RWPE1 (cell line): ENCODE data around the gene KMT5B.

Source experiments
- CTCF ChIA-PET: fragments of 350-600 bp; sonication (Branson Sonifier 250); formaldehyde crosslinking; extraction: SDS; loops from one replicate; lab custom pipeline; 2021; lab: Yijun Ruan, JAX
- POLR2A ChIA-PET: fragments of 400-600 bp; formaldehyde crosslinking; extraction: SDS; loops from one replicate; lab custom pipeline; 2020; ENCODE audit warnings: antibody characterized with exemption; ENCODE audit not compliant: low non-redundant PET; lab: Yijun Ruan, JAX
- DNase-seq: peaks from one replicate; pipeline ENCODE4 v3.0.0; 2012; ENCODE audit warnings: low spot score
- H3K27ac ChIP-seq: fragments of 450-650 bp; 2 replicates; pipeline ENCODE4 v1.5.1; 2017
- TF ChIP-seq, protein P1 (sequence below): fragments of 450-650 bp; conservative IDR thresholded peaks from 2 replicates; pipeline ENCODE4 v1.5.1; 2017; ENCODE audit warnings: low read depth, mild to moderate bottlenecking

Gene KMT5B

DNA sequence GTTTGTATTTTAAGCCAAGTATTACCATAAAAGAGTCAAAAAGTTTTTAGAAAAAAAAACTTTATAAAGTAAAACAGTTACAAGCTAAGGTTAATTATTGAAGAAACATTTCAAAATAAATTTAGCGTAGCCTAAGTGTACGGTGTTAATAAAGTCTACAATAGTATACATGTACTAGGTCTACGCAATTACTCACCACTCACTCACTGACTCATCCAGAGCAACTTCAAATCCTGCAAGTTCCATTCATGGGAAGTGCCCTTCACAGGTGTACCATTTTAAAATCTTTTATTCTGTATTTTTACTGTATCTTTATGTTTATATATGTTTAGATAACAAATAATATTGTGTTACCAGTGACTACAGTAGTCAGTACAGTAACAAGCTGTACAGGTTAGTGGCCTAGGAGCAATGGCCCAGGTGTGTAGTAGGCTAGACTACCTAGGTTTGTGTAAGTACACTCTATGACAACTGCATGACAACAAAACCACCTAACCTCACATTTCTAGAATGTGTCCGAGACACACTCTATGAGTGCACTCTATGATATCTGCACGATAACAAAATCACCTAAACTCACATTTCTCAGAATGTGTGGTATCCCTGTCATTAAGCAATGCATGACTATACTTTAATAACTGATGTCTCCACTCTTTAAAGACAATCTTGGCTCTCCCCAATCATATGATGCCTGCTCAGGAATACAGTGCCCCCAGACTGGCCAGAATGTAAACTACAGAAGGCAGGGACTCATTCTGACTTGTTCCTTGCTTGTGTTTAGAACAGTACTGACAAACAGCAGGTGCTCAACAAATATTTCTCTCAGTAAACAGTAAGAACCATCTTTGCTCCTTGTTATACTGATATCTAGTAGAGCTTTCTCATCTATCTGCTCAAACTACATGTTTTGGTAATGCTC is 21.2 kb downstream of the KMT5B start:
- POLR2A ChIA-PET, result no interaction called here
- no peak for DNase-seq
- TF ChIP-seq, protein P1, sequence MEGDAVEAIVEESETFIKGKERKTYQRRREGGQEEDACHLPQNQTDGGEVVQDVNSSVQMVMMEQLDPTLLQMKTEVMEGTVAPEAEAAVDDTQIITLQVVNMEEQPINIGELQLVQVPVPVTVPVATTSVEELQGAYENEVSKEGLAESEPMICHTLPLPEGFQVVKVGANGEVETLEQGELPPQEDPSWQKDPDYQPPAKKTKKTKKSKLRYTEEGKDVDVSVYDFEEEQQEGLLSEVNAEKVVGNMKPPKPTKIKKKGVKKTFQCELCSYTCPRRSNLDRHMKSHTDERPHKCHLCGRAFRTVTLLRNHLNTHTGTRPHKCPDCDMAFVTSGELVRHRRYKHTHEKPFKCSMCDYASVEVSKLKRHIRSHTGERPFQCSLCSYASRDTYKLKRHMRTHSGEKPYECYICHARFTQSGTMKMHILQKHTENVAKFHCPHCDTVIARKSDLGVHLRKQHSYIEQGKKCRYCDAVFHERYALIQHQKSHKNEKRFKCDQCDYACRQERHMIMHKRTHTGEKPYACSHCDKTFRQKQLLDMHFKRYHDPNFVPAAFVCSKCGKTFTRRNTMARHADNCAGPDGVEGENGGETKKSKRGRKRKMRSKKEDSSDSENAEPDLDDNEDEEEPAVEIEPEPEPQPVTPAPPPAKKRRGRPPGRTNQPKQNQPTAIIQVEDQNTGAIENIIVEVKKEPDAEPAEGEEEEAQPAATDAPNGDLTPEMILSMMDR, result no peak
- CTCF ChIA-PET, result interaction anchor here (0.6 kb wide), 1 partner anchor 27 kb away, joined by 3 read pairs; no protein-coding TSS in a partner anchor
- no peak overlapping the region for H3K27ac ChIP-seq

DNA sequence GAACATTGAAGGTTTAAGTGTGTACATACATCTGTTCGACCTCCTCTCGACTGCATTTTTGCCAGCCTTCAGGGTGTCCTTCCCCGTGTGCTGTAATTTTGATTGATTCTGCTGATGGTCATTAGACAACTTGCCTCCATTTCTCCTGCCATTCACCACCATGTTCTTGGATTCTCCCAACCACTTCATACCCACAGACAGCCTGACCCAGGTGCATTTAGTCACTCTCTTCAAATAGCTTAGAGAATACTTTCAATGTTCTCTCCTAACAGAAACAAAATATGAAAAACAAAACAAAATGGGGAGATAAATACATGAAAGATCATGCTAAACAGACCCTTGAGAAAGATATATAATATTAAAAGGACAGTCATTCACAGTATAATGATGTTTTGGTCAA is 23.2 kb downstream of the KMT5B start:
- no peak overlapping the region for H3K27ac ChIP-seq
- TF ChIP-seq, protein P1, result no peak
- ChIA-PET POLR2A (no interaction called here), CTCF (no interaction called here)
- DNase-seq, result no peak

DNA sequence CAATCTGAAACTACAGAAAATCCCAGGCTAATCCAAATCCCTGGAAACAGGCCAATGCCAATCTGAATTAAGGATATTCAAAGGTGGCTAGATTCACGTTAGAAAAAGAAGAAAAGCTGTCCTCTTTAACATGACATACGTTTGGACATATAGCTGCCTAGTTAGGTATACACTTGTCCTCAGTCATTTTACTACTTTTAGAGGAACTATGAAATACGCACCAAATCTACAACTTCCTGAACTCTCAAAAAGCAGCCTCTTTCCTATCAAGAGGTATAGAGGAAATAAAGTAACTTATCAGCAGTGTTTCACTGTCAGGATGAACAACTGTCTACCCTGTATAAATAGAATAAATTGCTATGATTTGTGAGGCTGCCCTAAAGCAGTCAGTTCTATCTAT is 24.0 kb downstream of the KMT5B start:
- TF ChIP-seq, protein P1, result no peak
- ChIA-PET CTCF (interaction anchor here (0.6 to 1.6 kb wide), 3 partner anchors 11 to 200 kb away, joined by 3 to 6 read pairs (median 6); no protein-coding TSS in a partner anchor), POLR2A (no interaction called here)
- H3K27ac ChIP-seq, result no peak overlapping the region
- DNase-seq, result no peak

DNA sequence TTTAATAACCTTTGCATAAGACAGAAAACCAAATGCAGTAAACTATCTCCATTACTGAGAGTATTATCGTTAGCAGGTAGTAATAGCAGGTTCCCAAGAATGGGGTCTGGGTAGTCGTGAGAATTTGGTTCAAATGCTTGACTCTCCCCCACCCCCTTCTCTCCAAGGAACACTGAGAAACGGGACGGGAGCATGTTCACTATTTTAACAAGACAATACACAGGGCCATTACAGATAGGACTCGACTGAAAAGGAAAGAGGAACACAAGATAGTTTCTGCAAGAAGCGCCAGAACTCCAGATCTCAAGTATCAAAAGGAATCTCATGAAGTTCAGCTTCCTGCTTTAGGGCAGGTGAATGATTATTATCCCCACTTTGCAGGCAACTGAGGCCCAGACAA is 27.0 kb downstream of the KMT5B start:
- ChIA-PET POLR2A (no interaction called here), CTCF (interaction anchor here (0.7 kb wide), 1 partner anchor 230 kb away, joined by 3 read pairs; no protein-coding TSS in a partner anchor)
- TF ChIP-seq, protein P1, result no peak
- H3K27ac ChIP-seq, result no peak overlapping the region
- no peak for DNase-seq

DNA sequence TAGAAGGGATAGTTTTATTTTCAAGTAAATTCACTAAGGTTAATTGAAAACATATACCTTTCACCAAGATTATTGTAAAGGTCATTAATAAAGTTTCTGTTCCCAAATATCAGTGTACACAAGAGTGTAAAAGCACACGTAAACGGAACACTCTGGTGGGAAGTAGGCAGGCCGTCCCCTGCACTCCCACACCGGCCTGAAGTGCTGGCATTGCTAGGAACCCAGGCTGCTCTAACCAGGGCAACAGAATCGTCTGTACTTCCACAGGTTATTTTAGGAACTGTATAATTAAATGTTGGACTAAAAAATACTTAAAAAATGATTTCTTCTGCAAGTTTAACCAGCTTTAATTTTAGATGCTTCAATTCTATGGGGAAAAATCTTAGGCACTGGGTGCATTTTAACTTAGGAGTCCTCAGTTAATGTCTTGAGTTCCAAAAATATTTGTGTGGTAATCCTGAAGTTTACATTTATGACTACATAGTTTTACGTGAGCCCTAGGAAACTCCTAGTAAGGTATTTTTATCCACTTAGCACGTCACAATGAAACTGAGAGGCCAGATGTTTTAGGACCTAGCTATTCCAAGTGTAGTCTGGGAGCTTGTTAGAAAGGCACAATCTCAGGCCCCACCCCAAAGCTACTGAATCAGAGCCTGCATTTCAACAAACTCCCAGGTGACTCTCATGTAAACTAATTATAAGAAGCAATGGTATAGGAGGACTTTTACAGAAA is 31.2 kb downstream of the KMT5B start:
- TF ChIP-seq, protein P1, result no peak
- no peak for DNase-seq
- POLR2A ChIA-PET, result no interaction called here

DNA sequence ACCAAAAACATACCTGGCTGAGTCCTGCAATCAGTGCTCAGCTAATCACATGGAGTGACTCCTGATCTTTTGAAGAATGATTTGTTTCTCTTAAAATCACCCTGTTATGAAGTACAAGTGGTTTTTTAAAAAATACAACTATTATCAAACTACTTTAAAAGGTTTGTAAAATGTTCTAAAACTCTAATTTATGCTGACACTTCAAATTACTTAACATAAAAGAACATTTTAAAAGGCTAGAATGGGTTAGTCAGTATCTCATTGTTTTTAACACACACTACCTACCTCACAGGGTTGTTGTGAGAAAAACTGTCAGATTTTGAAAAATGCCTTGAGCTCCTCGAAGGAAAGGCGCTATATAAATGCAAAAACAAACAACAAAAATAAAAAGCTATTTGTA is 33.2 kb downstream of the KMT5B start:
- TF ChIP-seq, protein P1, result no peak
- H3K27ac ChIP-seq, result no peak overlapping the region
- ChIA-PET CTCF (no interaction called here), POLR2A (no interaction called here)
- DNase-seq, result no peak

More for the DNA sequence above, 31.2 kb downstream of the KMT5B start:
- H3K27ac ChIP-seq, result no peak overlapping the region
- CTCF ChIA-PET, result no interaction called here
